Stomach (tissue), 4 donors: ENCODE results near the gene ASS1.

Experiments
- EP300 ChIP-seq: sonication (generic); formaldehyde crosslinking; IDR thresholded peaks from one replicate; pipeline ENCODE4 v1.6.1; 2017; ENCODE audit warnings: antibody characterized with exemption
- POLR2A ChIP-seq, 4 donors: fragments of 450-650 bp; IDR thresholded peaks; one replicate each; pipeline ENCODE4 v1.6.1; 2016; ENCODE audit warnings: antibody characterized with exemption in 4 of 4, control low read depth in 2 of 4, mild to moderate bottlenecking in 1 of 4, moderate library complexity in 1 of 4
- TF ChIP-seq, protein P1 (sequence below), 7 experiments: fragments of 450-650 bp in 4 of 7; fragments of 200-600 bp in 3 of 7; sonication (generic) in 3 of 7; IDR thresholded peaks; one replicate each; pipeline ENCODE4 v1.5.1; 2016 to 2019; ENCODE audit warnings: antibody characterized with exemption in 7 of 7, control low read depth in 2 of 7, mild to moderate bottlenecking in 1 of 7

DNA sequence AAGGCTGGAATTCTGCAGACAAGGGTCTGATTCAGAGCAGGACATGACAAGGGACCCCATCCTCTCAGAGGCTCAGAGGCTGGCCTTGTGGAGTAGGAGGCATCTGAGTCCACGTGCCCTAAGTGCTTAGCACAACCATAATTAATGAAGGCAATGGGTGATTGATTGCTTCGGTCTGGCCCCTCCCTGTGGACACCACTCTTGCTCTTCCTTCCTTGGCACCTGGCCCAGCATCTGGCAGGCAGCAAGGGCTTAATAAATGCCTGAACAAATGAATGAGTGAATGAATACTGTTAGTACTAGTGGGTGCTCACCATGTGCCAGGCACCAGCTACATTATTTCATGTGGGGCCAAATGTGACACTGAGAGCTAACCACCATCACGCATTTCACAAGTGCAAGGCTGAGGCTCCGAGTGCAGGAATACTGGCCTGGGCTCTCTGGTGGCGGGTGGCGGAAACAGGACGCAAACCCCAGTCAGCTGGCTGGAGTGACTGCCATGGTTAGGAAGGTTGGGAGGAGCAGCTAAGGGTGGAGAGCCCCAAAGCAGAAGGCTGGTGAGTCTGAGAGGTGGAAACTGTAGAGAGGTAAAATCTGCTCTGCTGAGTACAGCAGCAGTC, 53.6 kb downstream of the ASS1 start:
- TF ChIP-seq POLR2A (IDR thresholded peaks at IDR 0.05), result no peak
- TF ChIP-seq, protein P1, sequence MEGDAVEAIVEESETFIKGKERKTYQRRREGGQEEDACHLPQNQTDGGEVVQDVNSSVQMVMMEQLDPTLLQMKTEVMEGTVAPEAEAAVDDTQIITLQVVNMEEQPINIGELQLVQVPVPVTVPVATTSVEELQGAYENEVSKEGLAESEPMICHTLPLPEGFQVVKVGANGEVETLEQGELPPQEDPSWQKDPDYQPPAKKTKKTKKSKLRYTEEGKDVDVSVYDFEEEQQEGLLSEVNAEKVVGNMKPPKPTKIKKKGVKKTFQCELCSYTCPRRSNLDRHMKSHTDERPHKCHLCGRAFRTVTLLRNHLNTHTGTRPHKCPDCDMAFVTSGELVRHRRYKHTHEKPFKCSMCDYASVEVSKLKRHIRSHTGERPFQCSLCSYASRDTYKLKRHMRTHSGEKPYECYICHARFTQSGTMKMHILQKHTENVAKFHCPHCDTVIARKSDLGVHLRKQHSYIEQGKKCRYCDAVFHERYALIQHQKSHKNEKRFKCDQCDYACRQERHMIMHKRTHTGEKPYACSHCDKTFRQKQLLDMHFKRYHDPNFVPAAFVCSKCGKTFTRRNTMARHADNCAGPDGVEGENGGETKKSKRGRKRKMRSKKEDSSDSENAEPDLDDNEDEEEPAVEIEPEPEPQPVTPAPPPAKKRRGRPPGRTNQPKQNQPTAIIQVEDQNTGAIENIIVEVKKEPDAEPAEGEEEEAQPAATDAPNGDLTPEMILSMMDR (IDR thresholded peaks at IDR 0.05), result no peak
- TF ChIP-seq EP300, result no peak
